ENCODE results near the gene SPNS3.

GRCh38 chr17:4475001-4475400 lies 41.3 kb downstream of the SPNS3 start:
- no peak for TF ChIP-seq USF2 (IDR thresholded peaks at IDR 0.05; ENCODE audit: low read depth, low read length)
- TF ChIP-seq RCOR1 (IDR thresholded peaks at IDR 0.05; ENCODE audit: insufficient replicate concordance, low read length): no peak
- no peak for TF ChIP-seq POLR2A (IDR thresholded peaks at IDR 0.05; ENCODE audit: low read depth, low read length)
- no peak for TF ChIP-seq FOS (IDR thresholded peaks at IDR 0.05; ENCODE audit: low read depth, low read length)
- TF ChIP-seq CTCF (conservative IDR thresholded peaks at IDR 0.05; ENCODE audit: low read depth, low read length): no peak
- no peak for TF ChIP-seq CEBPB (IDR thresholded peaks at IDR 0.05; ENCODE audit: low read depth, low read length)
- no peak for TF ChIP-seq RAD21 (IDR thresholded peaks at IDR 0.05; ENCODE audit: low read length)
- TF ChIP-seq MAFK (IDR thresholded peaks at IDR 0.05; ENCODE audit: low read depth, low read length): no peak
- no peak for TF ChIP-seq MXI1 (IDR thresholded peaks at IDR 0.05; ENCODE audit: borderline replicate concordance, low read depth, low read length)
- no peak for TF ChIP-seq BHLHE40 (IDR thresholded peaks at IDR 0.05; ENCODE audit: low read depth, low read length)
- TF ChIP-seq NFE2L2 (IDR thresholded peaks at IDR 0.05; ENCODE audit: low read depth, low read length): no peak
- TF ChIP-seq CHD1 (IDR thresholded peaks at IDR 0.05; ENCODE audit: low read depth, low read length): no peak
- TF ChIP-seq RFX5 (IDR thresholded peaks at IDR 0.05; ENCODE audit: low read depth, low read length): no peak
- TF ChIP-seq SMC3 (IDR thresholded peaks at IDR 0.05; ENCODE audit: low read depth, low read length): no peak

All from IMR-90 (cell line).